Skin of body (tissue), 2 donors: Measurements from ENCODE around the gene CFDP1. TPM values are rescaled to one million over a fixed set of nuclear protein-coding genes. Genes with fewer than 3 reads are reported as not detected.

Source experiments
- DNase-seq: peaks from one replicate; lab custom pipeline; 2025; lab: John Stamatoyannopoulos, UW
- total RNA-seq: library from RNA; depleted of rRNA; stranded (reverse); fragments of >200 nt; gene quantifications from one replicate; pipeline ENCODE4 v1.2.3, GENCODE V29; 2014

CFDP1 gene
- total RNA-seq, 1 donor from 2014 or later = 71.5 TPM

DNA sequence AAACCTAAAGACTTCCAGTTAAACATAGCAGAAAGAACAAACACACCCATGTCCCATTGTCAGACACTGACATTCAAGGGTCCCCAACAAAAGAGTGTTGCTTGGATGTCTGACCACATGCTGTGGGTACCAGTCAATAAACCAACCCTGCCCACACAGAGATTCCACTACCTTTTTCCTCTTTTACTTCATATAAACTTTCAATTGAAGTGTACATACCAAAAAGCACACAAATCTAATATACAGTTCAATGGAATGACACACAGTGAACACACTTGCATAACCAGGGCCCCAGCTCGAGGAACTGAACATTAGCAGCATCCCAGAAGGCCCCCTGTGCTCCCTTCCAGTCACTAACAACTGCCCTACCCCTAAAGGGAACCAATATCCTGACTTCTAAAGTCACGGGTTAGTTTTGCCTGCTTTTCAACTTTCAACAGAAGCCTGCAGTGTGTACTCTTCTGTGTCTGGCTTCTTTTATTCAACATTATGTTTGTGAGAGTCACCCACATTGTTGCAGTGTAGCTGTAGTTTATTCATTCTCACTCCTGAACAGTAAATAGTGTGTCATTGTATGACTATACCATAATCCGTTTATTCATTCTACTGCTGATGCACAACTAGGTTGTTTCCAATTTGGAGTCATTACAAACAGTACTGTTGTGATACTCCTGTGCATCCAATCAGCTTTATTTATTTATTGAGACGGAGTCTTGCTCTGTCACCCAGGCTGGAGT, 18.0 kb downstream of the CFDP1 start:
- DNase-seq = no peak

DNA sequence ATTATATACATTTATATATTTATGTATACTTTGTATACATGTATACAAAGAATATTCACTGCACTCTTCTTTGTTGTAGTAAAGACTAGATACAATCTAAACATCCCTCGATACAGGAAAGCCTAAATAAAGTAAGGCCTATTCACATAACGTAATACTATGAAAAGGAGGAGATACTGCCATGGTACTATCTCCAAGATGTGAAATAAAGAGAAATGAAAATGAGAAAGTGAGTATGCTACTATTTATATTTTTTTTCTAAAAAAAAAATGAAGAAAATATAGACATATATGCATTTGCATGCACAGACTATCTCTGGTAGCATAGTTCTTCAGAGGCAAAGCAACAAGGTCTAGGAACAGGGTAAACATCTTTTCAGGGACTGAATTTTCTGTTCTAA, 19.4 kb downstream of the CFDP1 start:
- no peak for DNase-seq

DNA sequence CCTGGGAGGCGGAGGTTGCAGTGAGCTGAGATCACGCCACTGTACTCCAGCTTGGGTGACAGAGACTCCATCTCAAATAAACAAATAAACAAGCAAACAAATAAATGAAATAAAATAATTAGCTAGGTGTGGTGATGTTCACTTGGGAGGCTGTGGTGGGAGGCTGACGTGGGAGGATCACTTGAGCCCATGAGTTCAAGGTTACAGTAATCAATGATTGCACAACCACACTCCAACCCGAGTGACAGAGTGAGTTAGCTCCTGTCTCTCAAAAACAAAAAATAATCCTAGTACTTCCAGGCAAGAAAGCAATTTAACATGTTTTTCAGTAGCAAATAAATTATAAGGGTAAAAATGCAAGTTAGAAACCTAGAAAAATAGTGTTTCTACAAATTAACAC, 26.4 kb downstream of the CFDP1 start:
- DNase-seq = no peak

DNA sequence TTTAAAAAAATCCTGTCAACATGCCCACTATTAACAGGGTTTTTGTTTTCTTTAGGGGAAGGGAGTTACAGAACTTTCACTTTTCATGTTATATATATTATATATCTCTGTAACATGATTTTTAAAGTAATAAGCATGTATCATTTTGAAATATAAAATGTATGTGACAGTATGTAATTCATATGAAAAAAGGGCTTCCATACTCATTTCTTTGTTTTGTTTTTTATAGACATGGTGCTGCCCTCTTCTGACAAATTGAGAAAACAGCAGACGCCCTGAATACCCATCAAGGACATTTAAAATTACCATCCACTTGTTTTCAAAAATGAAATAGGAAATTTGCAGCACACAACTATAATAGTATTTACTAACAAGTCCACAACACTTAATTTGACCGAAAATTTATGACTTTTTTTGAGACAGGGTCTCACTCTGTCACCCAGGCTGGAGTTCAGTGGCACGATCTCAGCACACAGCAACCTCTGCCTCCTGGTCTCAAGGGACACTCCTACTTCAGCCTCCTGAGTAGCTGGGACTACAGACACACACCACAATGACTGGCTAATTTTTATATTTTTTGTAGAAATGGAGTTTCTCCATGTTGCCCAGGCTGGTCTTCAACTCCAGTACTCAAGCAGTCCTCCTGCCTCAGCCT, 30.4 kb downstream of the CFDP1 start:
- DNase-seq = no peak

DNA sequence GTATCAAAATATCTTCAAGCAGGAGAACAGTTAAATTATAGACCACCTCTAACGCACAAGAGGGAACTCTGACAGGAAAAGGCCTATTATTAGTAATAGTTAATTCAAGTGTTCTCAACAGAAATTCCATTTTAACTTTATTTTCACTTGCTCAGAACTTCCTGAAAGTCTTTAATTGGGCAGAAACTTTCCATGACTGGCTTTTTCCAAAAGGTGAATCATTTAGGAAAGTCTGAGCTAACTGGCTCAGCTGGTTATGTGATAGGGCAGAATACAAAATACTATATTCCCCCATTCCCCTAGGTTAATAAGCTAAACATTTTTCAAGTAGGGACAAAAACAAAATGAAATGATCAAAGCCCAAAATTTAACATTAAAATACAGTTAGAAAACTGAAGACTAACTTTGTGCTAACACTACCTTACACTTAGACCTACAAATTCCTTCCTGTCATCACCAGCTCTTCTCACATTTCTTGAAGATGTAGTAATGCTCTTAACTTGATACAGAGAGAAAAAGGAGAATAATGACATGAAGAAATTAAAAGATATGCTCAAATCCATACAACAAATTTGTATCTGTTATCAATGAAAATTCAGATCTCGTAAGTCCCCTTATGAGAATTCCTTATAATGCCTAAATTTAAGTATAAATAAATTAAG, 31.0 kb downstream of the CFDP1 start:
- no peak for DNase-seq

DNA sequence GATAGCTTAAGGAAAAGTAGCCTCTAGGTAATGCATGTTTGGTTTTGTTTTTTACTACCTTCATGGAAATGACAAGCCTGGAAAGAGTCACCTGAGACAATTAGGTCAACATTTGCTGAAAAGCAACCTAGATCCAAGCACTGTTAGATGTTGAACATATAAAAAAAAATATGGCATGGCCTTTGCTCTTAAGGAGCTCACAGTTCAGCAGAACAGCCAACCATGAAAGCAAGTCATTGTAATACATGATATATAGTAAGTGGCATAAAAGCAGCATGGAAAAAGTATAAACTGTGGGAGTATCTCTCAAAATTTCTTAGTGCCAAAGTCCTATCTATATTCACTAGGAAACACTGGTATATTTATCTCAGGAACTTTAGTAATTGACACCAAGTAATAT, 31.6 kb downstream of the CFDP1 start:
- no peak for DNase-seq

DNA sequence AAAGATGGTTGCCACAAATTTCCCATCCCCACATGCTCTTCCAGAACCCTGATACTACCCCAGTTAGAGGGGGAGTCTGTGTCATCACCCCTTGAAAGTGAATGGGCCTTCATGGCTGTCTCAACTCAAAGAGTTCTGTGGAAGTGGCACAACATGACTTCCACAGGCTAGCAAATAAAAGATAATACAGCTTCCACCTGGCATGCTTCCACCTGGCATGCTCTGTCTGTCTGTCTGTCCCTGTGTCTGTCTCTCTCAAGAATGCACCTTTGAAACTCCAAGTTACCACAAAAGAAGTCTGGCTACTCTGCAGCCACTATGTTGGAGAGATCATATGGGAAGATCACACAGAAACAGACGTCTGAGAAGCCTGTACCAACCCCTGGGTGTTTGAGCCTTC, 35.0 kb downstream of the CFDP1 start:
- no peak for DNase-seq

DNA sequence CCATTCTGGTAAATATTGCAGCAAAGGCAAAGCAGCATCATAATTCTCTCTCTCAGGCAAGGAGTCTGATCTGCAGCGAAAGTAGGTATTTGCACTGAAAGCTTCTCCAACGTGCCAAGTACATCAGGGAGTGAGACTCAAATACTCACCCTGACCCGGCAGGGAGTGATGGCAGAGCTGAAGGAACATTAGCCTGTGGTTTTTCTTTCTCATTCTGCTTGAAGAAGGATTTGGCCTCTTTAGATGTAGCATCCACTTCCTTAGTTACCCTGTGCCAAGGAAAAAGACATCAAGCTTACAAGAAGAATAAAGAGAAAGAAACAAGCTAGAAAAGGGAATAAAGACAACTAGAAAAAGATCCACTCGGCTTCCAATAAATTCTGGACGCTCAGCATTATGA, 38.4 kb downstream of the CFDP1 start:
- DNase-seq = no peak

DNA sequence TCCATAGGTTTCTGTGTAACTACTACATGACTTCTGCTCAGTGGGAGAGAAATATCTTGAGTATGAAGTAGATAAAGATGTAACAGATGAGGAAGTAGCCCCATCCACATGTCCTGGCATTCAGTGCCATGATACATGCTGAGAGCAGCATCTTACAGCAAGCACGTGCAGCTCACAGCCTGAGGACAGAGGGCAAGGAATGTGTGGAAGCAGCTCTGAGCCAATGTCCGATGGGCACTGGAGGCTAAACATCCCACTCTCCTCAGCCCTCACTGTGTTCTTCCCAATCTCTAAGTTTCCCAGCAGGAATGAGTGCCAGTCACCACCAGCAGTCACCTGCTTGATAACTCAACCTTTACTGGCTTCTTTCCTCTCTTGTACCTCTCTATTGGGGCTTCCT, 40.4 kb downstream of the CFDP1 start:
- no peak for DNase-seq

DNA sequence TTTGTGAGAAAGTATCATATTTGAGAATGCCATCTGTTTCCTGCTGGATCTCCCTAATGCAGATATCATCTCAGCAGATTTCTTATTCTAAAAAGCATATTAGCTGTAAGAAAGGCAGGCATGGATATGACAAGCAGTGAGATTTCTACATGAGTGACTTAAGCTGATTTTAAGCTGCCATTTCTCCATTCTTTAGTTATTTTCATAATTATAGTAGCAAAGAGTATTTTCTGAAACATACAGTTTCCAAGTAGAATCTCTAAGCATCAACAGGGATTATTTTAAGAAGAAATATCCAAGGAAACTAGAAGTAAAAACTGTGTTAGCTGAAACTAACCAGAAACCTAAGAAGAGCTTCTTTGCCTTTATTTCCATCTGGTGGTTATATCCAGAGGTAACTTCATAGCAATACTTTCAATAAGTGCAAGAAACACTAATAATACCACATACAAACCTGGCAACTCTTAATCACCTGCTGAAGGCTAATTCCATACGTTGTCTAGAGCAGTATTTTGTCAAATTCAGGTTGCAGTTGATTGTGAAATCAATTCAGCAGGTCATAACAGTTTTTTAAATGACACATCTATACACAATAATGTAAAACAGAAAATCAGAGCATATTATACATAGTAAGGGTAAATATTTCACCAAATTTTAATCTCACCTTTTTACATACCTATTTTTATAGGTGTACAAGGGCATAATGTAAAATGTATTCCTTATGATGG, 42.2 kb downstream of the CFDP1 start:
- DNase-seq = no peak

DNA sequence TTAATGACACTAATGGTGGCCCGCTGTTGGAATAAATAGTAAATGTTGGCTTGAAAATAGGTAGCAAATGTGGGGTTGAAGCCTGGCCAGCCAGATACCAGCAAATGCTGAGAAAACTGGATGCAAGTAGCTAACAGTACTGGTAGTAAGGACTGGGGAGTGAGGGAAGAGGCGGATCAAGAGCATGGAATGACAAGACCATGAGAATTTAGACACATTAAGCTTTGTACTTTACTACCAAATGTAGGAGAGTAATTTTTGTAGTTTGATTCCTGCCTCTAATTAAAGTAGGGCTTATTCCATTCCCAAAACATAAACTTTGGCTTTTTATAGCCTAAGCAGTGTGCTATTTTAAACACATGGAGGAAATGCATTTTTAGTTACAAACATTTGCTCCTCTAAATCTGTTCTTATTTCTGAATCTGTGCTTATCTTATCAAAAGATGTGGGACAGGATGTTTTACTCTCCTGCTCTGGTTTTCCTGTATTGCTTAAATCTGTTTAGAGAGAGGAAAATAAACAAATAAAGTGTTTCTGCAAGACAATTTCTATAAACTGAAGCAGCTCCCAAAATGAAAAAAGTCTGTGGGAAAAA, 44.1 kb downstream of the CFDP1 start:
- no peak for DNase-seq

DNA sequence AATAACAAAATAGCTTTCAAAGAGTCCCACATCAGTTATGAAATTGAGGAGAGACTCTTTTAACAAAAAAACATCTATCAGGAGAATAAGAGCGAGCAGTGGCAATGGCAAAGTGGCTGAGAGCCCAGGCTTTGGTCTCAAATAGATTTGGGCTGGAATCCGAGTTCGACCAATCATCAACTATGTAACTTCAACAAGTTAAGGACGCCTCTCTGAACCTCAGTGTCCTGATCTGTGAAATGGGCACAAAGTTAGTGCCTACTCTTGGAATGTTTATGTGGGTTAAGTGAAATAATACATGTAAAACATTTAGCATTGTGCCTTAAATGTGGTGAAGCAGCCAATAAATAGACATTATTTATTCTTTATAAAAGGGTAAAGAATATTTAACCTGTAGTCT, 45.4 kb downstream of the CFDP1 start:
- DNase-seq = no peak

DNA sequence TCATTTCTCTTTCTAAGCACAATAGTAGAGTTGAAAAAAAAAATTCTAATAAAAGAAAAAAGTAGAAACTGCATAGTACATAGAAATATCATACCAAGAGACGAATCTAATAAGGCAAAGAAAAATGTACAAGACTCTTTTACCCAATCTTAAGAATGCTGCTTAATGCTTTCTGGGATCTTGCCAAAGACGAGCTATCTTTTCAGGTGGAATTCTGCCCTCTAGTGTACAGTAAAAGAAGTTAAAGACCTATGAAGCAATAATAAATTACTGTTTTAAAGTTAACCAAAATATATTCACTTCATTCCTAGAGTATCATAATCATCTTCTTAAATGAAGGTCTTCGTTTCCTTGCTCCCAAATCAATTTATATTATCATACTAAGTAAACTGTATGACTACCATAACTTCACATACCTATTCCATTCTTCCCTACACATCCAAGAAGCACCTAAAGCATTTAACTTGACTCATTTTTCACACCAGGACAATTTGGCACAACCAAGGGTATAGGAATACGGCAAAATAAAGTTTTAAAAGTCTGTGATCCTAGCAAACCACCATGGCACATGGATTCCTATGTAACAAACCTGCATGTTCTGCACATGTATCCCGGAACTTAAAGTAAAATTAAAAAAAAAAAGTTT, 47.7 kb downstream of the CFDP1 start:
- peak; percentile 82 for DNase-seq

DNA sequence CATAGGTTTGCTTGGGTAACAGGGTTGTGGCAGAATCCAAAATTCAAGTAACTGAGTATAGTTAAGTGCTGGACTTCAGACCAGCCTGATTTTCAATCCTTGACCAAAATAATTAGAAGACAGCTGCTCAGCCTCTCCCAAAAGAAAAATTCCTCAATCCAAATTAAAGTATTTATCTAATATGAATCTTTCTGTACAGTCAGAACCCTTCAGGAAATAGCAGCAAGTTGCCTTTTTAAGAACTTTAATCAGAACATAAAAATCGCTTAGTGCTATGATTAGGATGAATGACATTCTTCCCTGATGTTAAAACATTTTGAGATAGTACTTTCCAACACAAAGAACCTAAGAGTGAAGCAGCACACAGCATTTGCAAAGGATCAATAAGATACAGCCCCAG, 50.2 kb downstream of the CFDP1 start:
- no peak for DNase-seq

DNA sequence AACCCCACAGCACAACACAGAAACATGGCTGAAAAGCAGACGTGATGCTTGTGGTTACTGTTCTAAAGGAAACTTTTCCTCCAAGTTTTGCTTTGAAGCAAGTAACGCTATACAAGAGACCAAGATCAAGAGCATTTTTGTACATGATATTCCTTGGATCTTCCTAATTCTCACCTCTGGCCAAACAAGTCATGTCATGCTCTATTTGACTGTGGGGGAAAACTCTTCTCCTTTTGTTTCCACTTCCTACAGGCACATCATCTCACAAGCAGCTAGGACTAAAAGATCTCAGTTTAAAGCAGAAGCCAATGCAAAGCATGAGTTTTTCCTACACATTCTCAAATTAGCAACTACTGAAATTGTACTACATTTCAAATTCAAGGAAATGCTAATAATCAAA, 50.7 kb downstream of the CFDP1 start:
- no peak for DNase-seq

DNA sequence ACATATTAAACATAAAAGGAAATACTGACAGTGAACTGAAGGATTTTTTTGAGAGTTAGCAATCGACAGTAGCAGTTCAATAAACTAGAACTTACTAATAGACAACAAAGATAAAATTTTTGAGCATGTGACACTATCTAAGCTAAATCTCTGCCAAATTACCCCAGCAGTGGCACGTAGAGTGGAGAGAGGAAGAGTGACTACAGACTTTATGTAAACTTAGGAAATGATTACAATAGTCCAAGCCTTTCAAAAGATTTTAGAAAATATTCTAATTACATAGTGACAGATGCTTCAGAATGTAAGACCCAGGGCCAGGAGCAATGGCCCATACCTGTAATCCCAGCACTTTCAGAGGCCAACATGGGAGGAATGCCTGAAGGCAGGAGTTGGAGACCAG, 52.4 kb downstream of the CFDP1 start:
- DNase-seq = no peak

DNA sequence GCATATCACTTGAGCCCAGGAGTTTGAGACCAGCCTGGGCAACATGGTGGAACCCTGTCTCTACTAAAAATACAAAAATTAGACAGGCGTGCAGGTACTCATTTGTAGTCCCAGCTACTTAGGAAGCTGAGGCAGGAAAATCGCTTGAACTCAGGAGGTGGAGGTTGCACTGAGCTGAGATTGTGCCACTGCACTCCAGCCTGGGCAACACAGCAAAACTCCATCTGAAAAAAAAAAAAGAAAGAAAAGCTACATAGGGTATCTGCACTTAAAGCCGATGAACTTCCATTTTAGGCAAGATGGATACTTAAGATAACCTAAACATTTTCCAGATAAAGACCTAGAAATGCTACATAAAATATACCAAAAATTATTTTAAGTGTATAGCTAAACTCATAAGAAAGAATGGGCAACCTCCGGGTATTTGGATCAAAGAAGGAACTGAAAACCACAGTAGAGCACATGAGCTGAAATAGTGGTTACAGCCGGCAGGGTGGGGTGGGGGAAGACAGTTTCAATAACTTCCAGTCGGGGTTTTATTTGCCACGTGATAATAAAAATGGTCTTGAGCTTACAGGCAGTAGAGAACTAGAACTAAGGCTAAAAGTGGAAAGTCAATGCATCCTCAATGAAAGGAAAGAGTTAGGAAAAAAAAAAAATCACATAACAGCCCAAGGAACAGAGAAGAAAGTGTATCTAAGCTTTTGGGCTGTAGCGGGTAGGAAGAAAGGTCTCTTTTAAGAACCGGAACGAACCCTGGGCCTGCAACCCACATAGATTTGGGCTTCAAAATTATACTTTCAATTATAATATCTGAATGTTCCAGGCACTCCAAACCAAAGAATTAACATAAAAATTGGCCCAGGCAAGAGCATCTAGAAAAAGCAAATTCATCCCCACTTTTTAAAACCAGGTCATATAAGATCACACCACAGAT, 53.1 kb downstream of the CFDP1 start:
- DNase-seq = no peak

DNA sequence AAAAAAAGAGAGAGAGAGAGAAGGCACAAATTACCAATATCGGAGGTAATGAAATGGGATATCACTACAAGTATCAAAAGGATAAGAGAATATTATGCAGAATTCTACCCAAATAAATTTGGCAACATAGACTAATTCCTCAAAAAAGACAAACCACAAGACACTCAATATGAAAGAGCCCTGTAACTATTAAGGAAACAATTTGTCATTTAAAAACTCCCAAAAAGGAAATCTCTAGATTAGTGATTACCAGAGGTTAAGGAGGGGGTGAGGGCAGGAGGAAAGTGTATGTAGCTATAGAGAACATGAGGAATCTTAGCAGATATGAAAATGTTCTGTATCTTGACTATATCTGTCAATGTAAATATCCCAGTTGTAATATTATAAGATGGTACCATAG, 54.0 kb downstream of the CFDP1 start:
- DNase-seq = no peak

DNA sequence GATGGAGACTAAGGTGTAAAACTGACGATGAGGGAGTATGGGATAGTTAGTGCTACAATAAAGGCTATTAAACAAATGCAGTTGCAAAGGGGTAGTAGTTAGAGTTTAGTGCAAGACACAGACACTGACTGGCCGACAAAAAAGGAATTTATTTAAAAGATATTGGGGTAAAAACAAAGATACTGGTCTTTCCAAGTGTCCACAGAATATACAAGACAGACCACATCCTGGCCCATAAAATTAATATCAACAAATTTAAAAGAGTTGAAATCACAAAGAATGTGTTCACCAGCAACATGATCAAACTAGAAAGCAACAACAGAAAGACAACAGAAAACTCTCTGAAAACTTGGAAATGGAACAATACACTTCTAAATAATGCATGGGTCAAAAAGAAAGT, 54.7 kb downstream of the CFDP1 start:
- DNase-seq = no peak

DNA sequence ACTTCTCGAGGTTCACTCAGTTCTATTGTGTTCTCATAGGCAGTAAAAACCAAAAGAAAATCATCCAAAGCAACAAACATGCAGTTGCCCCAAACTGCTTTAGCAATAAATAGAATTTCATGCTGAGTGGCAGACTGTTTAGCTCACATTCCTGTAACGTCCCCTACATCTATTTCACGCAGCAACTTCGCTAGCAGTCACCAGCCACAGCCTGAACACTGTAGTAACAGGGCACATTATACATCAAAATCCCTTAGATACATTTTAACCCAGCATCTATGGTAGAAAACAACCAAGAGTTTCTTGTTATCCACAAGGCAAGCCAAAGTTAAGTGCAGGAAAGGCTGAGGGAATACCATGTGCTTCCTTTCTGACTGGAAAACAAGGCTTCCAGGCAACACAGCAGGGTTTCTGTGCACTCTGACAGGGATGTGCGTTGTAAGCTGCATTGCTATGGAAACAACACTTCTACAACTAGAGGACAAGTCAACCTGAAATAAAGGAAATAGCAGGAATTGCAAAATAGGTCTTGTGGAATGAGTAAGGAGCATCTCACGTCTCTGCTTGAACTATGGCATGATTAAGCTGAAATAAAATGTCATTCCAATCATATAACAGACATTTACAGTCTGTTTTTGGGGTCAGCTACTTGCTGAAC, 55.4 kb downstream of the CFDP1 start:
- peak; percentile 53 for DNase-seq
